AG10803 (cell line): ENCODE measurements around the gene TPRN.

Experiments used
- DNase-seq: peaks from one replicate; pipeline ENCODE4 v3.0.0; 2010; ENCODE audit warnings: low read depth
- H3K4me3 ChIP-seq: 2 replicates; pipeline ENCODE4 v1.5.1; 2011; ENCODE audit warnings: mild to moderate bottlenecking, low read length, control low read depth
- TF ChIP-seq, protein P1 (sequence below): conservative IDR thresholded peaks from 2 replicates; pipeline ENCODE4 v1.5.1; 2011; ENCODE audit warnings: mild to moderate bottlenecking, low read length, control low read depth, inconsistent platforms

Gene TPRN

DNA sequence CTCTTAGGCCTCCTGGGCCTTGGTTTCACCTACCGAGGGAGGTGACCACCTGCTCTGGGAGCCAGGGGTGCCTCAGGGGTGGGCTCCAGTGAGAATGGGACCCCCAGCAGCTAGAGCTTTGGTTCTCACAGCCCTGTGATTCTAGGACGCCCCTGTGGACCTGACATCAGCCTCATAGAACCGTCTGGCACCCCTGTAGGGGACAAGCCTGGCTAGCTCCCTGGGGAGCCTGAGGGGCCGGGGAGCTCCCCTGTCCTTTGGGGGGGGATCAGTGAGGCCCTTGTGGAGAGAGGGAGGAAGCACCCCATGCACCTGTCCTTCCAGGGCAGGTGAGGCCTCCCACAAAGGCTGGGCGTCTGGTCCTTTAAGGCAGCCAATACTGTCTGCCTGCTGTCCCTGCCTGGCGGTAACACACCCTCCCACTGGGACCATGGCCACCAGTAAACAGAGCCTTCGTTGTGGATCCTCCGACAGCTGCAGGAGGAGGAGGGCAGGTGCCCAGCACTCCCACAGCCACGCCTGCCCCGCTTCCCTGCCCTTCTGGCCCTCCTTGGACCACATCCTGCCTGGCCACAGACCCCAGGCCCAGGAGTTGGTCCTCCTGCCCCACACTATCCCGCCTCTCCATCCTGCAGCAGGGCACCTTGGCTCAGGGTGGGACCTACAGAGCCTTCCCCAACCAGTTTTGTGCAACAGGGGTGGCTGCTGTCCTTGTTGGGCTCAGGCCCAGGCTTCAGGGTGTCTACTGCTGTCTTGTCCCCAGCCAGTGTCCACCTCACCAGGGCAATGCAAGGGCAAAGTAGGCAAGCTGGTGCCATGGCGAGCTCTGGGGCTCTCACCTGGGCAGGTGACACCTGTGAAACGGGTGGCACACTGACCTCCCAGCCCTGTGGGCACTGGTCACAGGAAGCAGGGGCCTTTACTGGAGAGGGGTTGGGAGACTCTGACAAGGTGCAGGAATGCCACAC, 37.5 kb upstream of the TPRN start:
- no peak for DNase-seq
- H3K4me3 ChIP-seq, result no peak overlapping the region
- TF ChIP-seq, protein P1, sequence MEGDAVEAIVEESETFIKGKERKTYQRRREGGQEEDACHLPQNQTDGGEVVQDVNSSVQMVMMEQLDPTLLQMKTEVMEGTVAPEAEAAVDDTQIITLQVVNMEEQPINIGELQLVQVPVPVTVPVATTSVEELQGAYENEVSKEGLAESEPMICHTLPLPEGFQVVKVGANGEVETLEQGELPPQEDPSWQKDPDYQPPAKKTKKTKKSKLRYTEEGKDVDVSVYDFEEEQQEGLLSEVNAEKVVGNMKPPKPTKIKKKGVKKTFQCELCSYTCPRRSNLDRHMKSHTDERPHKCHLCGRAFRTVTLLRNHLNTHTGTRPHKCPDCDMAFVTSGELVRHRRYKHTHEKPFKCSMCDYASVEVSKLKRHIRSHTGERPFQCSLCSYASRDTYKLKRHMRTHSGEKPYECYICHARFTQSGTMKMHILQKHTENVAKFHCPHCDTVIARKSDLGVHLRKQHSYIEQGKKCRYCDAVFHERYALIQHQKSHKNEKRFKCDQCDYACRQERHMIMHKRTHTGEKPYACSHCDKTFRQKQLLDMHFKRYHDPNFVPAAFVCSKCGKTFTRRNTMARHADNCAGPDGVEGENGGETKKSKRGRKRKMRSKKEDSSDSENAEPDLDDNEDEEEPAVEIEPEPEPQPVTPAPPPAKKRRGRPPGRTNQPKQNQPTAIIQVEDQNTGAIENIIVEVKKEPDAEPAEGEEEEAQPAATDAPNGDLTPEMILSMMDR, result no peak

DNA sequence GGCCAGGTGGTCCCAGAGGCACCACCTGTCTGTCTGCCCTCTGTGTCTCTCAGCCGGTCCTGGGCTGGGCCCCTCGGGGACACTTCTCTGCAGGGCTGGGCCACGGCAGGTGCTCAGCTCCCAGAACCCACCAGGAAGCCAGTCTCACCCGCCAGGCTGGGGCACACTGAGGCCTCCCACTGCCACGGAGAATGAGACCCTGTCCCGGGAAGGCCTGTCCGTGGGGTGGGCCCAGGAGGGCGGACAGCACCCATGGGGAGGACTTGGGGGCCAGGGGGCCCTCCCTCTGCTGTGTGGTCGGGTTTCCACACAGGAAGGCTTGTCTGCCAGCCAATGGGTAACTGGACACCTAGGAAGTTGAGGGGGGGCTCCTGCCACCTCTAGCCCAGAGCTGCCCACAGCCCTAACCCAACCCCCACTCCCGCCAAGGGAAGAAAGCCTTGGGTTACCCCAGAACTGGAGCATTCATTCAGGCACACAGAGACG, 36.4 kb upstream of the TPRN start:
- no peak for DNase-seq
- TF ChIP-seq, protein P1, result no peak
- no peak overlapping the region for H3K4me3 ChIP-seq

DNA sequence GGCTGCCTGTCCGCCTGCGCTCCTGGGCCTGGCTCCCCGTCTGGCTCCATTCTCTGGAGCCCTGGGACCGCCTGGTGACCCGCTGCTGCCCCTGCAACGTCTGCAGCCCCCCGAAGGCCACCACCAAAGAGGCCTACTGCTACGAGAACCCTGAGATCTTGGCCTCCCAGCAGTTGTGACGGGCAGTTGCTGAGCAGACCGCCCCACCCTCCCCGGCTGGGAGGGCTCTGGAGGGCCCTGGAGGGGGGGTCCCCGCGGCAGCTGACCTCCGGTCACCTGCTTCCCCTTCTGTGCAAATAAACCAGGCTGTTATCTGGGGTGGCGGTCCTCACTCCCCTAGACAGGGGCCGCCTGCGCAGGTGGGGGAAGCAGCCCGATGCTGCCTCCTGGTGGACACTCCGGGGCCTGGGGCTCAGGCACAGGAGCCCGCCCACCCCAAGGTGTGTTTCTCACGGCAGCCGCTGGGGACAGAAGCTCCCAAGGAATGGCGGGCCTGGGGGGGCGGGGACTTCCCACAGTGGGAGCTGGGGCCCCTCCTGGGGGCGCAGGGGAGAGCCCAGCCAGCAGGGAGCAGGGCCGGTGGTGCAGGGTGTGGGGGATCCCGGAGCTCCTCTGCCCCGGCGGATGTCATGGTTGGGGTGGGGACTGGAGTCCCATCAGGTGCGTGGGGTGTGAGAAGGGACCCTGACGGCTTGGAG, 35.8 kb upstream of the TPRN start:
- TF ChIP-seq, protein P1, result peak; percentile 74
- H3K4me3 ChIP-seq, result no peak overlapping the region
- DNase-seq, result peak; percentile 62

DNA sequence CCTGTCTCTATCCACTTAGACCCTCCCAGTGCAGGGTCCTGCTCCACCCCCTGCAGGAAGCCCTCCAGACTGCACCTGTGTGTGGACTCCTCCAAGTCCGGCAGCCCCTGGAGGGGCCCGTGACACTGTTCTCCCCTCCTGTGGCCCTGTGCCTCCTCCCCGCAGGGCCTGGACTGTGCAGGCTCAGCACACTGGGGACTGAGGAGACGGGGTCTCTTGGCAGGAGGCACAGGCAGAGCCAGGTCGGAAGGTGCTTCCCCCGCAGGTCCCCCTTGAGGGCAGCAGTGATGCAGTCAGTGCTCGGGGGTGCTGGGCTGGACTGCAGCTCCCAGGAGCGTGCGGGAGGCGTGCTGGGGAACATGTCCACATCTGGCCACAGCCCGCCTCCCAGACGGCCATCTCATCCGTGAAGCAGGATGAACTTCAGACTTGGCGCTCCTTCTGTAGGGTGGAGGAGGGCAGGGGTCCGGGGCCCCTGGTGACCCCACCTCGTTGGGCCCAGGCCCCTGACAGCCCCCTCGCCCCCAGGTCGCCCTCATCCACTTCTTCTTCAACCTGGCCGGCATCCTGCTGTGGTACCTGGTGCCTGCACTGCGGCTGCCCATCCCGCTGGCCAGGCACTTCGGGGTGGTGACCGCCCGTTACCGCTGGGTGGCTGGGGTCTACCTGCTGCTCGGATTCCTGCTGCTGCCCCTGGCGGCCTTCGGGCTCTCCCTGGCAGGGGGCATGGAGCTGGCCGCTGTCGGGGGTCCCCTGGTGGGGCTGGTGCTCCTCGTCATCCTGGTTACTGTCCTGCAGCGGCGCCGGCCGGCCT, 35.1 kb upstream of the TPRN start:
- H3K4me3 ChIP-seq, result no peak overlapping the region
- TF ChIP-seq, protein P1, result 0 out of 2 replicates have a peak, but pooled peaks have one; percentile 4
- DNase-seq, result no peak

DNA sequence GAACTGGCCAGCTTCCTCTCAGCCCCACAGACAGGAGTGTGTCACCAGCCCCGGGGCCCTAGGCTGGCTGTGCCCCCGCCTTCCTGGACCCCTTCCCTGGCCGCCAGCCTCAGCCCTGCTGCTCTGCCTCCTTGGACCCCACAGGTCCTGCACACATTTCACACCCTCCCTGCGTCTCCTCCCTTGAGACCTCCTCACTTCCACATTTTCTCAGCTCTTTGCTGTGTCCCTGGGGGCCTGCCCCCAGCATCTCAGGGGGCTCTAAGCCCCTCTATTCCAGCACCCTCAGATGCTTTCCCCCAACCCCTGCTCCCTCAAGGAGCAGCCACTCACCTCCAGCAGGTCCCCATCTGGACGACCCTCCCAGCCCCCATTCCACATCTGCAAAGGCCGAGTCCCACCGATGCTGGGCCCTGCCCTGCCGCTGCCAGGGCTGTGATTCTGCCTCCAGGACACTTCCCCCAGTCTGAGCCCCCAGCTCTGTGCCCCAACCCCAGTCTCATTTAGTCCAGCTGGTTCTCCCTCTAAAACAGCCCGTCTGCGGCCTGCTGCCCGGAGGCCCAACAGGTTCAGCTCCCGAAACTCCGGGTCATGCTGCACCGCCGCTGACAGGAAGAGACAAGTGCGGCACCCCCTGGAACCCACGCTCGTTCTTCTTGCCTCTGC, 34.4 kb upstream of the TPRN start:
- H3K4me3 ChIP-seq, result no peak overlapping the region
- TF ChIP-seq, protein P1, result no peak
- DNase-seq, result no peak

DNA sequence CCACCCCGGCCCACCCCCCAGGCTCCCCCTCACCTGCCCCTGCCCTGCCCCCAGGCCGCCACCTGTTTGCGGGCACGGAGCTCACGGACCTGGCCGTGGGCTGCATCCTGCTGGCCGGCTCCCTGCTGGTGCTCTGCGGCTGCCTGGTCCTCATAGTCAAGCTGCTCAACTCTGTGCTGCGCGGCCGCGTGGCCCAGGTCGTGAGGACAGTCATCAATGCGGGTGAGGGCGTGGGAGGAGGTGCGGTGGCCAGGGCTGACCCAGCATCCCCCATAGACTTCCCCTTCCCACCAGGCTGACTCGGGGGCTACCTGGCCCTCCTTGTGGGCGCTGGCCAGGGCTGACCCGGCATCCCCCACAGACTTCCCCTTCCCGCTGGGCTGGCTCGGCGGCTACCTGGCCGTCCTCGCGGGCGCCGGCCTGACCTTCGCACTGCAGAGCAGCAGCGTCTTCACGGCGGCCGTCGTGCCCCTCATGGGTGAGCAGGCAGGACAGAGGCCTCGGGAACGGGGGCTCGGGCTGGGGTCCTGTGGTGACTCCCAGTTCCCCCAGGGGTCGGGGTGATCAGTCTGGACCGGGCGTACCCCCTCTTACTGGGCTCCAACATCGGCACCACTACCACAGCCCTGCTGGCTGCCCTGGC, 33.6 kb upstream of the TPRN start:
- no peak overlapping the region for H3K4me3 ChIP-seq
- TF ChIP-seq, protein P1, result no peak
- DNase-seq, result no peak
